ENCODE data around the gene ZWILCH.

The ZWILCH gene

GRCh38 chr15:66578286-66578875 lies 73.3 kb downstream of the ZWILCH start:
- DNase-seq (ENCODE audit: low read depth, low spot score), result no peak
- peaks cover 5% of the 10 kb centered on the region for H3K4me1 ChIP-seq (ENCODE audit: insufficient read depth, insufficient read length)
- TF ChIP-seq SUZ12 (IDR thresholded peaks at IDR 0.05; ENCODE audit: extremely low read depth, insufficient read depth, insufficient read length) (no peak), YY1 (IDR thresholded peaks at IDR 0.05; ENCODE audit: insufficient read depth, insufficient read length) (no peak), ZNF274 (IDR thresholded peaks at IDR 0.05; ENCODE audit: low read depth, low read length) (no peak)
- H3K4me3 ChIP-seq (ENCODE audit: insufficient read length, low read depth), result no peak overlapping the region
- no peaks in the 10 kb centered on the region for H3K27me3 ChIP-seq (ENCODE audit: insufficient read depth, insufficient read length)
- H3K9me3 ChIP-seq (ENCODE audit: insufficient read depth, low read length), result no peaks in the 10 kb centered on the region
- no peaks in the 10 kb centered on the region for H3K36me3 ChIP-seq (ENCODE audit: insufficient read depth, insufficient read length, low read length)
- H3K9ac ChIP-seq (ENCODE audit: insufficient read length, low read depth), result no peak overlapping the region

- Histone ChIP-seq H3K36me3 (ENCODE audit: insufficient read depth, insufficient read length, low read length) (no peaks in the 10 kb centered on the region), H3K9ac (ENCODE audit: insufficient read length, low read depth) (no peak overlapping the region), H3K27me3 (ENCODE audit: insufficient read depth, insufficient read length) (no peaks in the 10 kb centered on the region), H3K4me1 (ENCODE audit: insufficient read depth, insufficient read length) (peaks cover 5% of the 10 kb centered on the region), H3K4me3 (ENCODE audit: insufficient read length, low read depth) (no peak overlapping the region), H3K9me3 (ENCODE audit: insufficient read depth, low read length) (no peaks in the 10 kb centered on the region)
- no peak for TF ChIP-seq SUZ12 (IDR thresholded peaks at IDR 0.05; ENCODE audit: extremely low read depth, insufficient read depth, insufficient read length)
- TF ChIP-seq YY1 (IDR thresholded peaks at IDR 0.05; ENCODE audit: insufficient read depth, insufficient read length), result no peak
- TF ChIP-seq ZNF274 (IDR thresholded peaks at IDR 0.05; ENCODE audit: low read depth, low read length), result no peak
- no peak for DNase-seq (ENCODE audit: low read depth, low spot score)
These were observed 75.5 kb downstream of the ZWILCH start for GRCh38 chr15:66580643-66581042.

- H3K4me1 ChIP-seq (ENCODE audit: insufficient read depth, insufficient read length), result peaks cover 11% of the 10 kb centered on the region
- DNase-seq (ENCODE audit: low read depth, low spot score), result no peak
- no peak overlapping the region for H3K4me3 ChIP-seq (ENCODE audit: insufficient read length, low read depth)
- TF ChIP-seq SUZ12 (IDR thresholded peaks at IDR 0.05; ENCODE audit: extremely low read depth, insufficient read depth, insufficient read length), result no peak
- TF ChIP-seq ZNF274 (IDR thresholded peaks at IDR 0.05; ENCODE audit: low read depth, low read length), result no peak
- no peak for TF ChIP-seq YY1 (IDR thresholded peaks at IDR 0.05; ENCODE audit: insufficient read depth, insufficient read length)
- no peaks in the 10 kb centered on the region for H3K36me3 ChIP-seq (ENCODE audit: insufficient read depth, insufficient read length, low read length)
- no peaks in the 10 kb centered on the region for H3K27me3 ChIP-seq (ENCODE audit: insufficient read depth, insufficient read length)
- no peak overlapping the region for H3K9ac ChIP-seq (ENCODE audit: insufficient read length, low read depth)
- H3K9me3 ChIP-seq (ENCODE audit: insufficient read depth, low read length), result no peaks in the 10 kb centered on the region
These were observed 76.9 kb downstream of the ZWILCH start for GRCh38 chr15:66581972-66582537.

DNA sequence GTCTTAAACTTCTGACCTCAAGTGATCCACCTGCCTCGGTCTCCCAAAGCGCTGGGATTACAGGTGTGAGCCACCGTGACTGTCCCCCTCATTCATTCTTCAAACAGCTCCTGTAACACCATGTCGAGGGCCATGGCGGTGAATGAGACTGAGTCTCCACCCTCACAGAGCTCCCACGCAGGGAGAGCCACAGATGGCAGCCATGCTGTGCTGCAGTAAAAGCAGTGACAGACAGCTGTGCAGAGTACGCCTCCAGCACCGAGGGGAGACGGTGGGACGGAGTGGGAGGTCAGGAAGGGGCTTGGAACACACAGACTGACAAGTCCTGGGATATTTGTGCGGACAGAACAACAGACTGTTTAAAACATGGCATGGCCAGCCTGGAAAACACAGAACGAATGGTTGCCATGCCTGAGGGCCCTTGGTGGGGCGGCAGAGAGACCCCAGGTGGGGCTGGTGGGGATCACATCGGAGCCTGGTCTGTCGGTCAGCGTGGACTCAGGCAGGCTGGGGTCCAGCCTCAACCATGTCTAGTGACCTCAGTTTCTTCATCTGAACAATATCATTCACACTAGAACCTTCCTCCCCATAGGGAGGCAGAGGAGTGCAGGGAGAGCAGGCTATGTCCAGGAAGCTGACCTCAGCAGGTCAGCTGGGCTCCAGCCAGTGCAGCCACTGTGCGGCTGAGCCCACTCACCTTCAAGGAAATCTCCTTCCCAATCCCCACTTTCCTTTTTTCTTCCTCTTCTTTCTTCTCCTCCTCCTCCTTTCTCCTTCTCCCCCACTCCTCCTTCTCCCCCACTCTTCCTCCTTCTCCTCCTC lies 81.2 kb downstream of the ZWILCH start:
- no peak for TF ChIP-seq SUZ12 (IDR thresholded peaks at IDR 0.05; ENCODE audit: extremely low read depth, insufficient read depth, insufficient read length)
- TF ChIP-seq YY1 (IDR thresholded peaks at IDR 0.05; ENCODE audit: insufficient read depth, insufficient read length), result no peak
- no peak for TF ChIP-seq ZNF274 (IDR thresholded peaks at IDR 0.05; ENCODE audit: low read depth, low read length)
- Histone ChIP-seq H3K9me3 (ENCODE audit: insufficient read depth, low read length) (no peaks in the 10 kb centered on the region), H3K4me1 (ENCODE audit: insufficient read depth, insufficient read length) (peaks cover 12% of the 10 kb centered on the region), H3K27me3 (ENCODE audit: insufficient read depth, insufficient read length) (no peaks in the 10 kb centered on the region), H3K9ac (ENCODE audit: insufficient read length, low read depth) (peak overlapping the region; percentile 26), H3K36me3 (ENCODE audit: insufficient read depth, insufficient read length, low read length) (no peaks in the 10 kb centered on the region), H3K4me3 (ENCODE audit: insufficient read length, low read depth) (no peak overlapping the region)
- DNase-seq (ENCODE audit: low read depth, low spot score), result no peak

- Histone ChIP-seq H3K9ac (ENCODE audit: insufficient read length, low read depth) (no peak overlapping the region), H3K9me3 (ENCODE audit: insufficient read depth, low read length) (no peaks in the 10 kb centered on the region), H3K36me3 (ENCODE audit: insufficient read depth, insufficient read length, low read length) (no peaks in the 10 kb centered on the region), H3K4me1 (ENCODE audit: insufficient read depth, insufficient read length) (peaks cover 12% of the 10 kb centered on the region), H3K4me3 (ENCODE audit: insufficient read length, low read depth) (no peak overlapping the region), H3K27me3 (ENCODE audit: insufficient read depth, insufficient read length) (no peaks in the 10 kb centered on the region)
- TF ChIP-seq ZNF274 (IDR thresholded peaks at IDR 0.05; ENCODE audit: low read depth, low read length) (no peak), SUZ12 (IDR thresholded peaks at IDR 0.05; ENCODE audit: extremely low read depth, insufficient read depth, insufficient read length) (no peak), YY1 (IDR thresholded peaks at IDR 0.05; ENCODE audit: insufficient read depth, insufficient read length) (no peak)
- no peak for DNase-seq (ENCODE audit: low read depth, low spot score)
These were observed 81.9 kb downstream of the ZWILCH start for GRCh38 chr15:66587020-66587419.

DNA sequence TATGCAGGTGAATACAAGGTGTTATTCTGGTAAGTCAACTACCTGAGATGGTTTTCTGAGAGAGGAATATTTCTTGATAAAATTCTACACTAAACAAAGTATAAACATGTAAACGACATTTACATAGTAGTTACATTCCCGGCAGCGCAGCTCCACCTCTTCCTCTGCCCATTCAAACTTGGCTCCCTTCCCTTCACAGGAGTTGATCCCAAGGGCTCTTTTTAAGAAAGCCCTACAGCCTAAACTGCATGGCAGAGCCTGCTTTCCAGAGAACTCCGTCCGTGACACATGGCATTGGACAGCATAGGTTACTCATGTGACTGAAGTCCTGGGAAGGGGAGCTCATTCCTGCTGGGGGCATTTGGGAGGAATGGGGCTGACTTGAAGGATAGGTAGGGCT lies 82.6 kb downstream of the ZWILCH start:
- Histone ChIP-seq H3K36me3 (ENCODE audit: insufficient read depth, insufficient read length, low read length) (no peaks in the 10 kb centered on the region), H3K4me1 (ENCODE audit: insufficient read depth, insufficient read length) (peaks cover 14% of the 10 kb centered on the region), H3K4me3 (ENCODE audit: insufficient read length, low read depth) (no peak overlapping the region), H3K9ac (ENCODE audit: insufficient read length, low read depth) (no peak overlapping the region), H3K27me3 (ENCODE audit: insufficient read depth, insufficient read length) (no peaks in the 10 kb centered on the region), H3K9me3 (ENCODE audit: insufficient read depth, low read length) (no peaks in the 10 kb centered on the region)
- TF ChIP-seq SUZ12 (IDR thresholded peaks at IDR 0.05; ENCODE audit: extremely low read depth, insufficient read depth, insufficient read length), result no peak
- TF ChIP-seq ZNF274 (IDR thresholded peaks at IDR 0.05; ENCODE audit: low read depth, low read length), result no peak
- no peak for TF ChIP-seq YY1 (IDR thresholded peaks at IDR 0.05; ENCODE audit: insufficient read depth, insufficient read length)
- DNase-seq (ENCODE audit: low read depth, low spot score), result no peak

DNA sequence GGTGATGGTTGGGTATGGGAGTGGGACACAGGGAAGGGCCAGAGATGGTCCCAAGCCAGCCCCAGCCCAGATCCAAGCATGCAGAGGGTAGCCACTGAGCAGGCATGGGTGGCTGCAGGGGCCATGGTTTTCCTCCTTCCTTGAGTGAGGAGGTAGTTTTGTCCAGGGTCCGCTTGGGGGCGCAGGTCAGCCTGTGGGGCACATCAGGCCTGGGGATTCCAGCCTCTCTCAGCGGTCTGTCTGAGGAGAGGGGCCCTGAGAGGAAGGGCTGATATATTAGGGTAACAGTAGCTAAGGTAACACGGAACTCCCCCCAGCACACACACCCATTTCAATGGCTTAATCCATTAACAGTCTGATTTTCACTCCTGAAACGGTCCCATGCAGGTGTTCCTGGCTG lies 83.4 kb downstream of the ZWILCH start:
- Histone ChIP-seq H3K27me3 (ENCODE audit: insufficient read depth, insufficient read length) (no peaks in the 10 kb centered on the region), H3K36me3 (ENCODE audit: insufficient read depth, insufficient read length, low read length) (no peaks in the 10 kb centered on the region), H3K9me3 (ENCODE audit: insufficient read depth, low read length) (no peaks in the 10 kb centered on the region), H3K9ac (ENCODE audit: insufficient read length, low read depth) (no peak overlapping the region), H3K4me1 (ENCODE audit: insufficient read depth, insufficient read length) (peaks cover 14% of the 10 kb centered on the region), H3K4me3 (ENCODE audit: insufficient read length, low read depth) (no peak overlapping the region)
- TF ChIP-seq YY1 (IDR thresholded peaks at IDR 0.05; ENCODE audit: insufficient read depth, insufficient read length), result no peak
- no peak for TF ChIP-seq SUZ12 (IDR thresholded peaks at IDR 0.05; ENCODE audit: extremely low read depth, insufficient read depth, insufficient read length)
- TF ChIP-seq ZNF274 (IDR thresholded peaks at IDR 0.05; ENCODE audit: low read depth, low read length), result no peak
- no peak for DNase-seq (ENCODE audit: low read depth, low spot score)
